Limb (tissue), 2 donors: ENCODE data around the gene TNK2.

Source experiments
- DNase-seq, 2 donors: peaks; one replicate each; pipeline ENCODE4 v3.0.0-alpha.2; 2016; ENCODE audit errors: extremely low spot score in 2 of 2

The TNK2 gene

DNA sequence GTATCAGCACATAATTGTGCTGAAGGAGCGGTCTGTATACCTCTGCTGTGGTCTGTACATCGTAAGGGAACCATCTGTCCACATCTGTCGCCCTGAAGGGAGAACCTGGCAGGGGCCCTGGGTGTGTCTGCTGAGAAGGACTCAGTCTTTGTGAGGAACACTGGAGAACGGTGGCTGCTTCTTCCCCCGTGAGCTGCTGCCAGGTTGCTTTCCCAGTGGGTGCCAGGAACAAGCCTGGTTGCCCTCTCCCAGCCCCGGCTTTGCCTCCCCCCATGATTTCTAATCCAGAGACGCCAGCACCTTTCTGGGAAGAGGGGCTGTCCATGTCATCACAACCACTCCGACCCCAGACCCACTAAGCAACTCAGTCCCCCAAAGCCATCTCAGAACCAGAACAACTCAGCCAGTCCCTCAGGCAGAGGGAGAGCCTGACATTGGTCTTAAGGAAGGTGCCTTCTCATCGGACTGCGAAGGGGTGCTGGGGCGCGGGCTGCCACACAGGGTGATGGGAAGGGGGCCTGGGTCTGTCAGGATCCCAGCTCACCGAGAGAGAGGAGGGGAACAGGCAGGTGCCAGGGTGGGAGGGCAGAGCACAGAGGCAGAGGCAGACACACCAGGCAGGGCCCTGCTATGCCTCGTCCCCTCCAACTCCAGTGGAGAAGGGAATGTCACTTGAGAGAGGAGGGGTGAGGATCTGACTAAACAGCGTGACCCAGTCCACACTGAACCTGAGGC, 8.5 kb downstream of the TNK2 start:
- DNase-seq, result no peak

DNA sequence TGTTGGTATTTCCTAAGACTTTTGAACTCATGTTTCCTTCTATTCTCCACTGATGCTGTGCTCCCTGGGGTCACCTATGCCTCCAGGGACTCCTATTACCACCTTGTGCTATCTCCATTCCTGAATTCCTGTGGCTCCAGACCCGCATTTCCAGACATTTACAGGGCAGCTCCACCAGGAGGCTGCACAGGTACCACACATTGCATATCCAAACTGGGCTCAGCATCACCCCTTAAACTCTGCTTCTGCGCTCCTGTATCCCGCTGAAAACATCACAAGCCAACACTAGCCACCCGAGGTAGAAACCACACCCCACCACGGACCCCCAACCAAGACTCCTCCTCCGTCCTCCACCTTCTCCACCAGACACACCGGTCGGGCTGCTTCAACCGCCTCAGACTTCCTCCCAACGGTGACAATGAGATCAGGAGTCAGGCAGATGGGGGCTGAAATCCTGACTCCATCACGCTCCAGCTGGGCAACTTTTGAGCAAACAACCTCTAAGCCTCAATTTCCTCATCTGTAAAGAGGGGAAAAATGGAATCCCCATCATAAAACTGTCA, 10.4 kb downstream of the TNK2 start:
- peak in 1 of 2 donors; percentile 26 for DNase-seq

DNA sequence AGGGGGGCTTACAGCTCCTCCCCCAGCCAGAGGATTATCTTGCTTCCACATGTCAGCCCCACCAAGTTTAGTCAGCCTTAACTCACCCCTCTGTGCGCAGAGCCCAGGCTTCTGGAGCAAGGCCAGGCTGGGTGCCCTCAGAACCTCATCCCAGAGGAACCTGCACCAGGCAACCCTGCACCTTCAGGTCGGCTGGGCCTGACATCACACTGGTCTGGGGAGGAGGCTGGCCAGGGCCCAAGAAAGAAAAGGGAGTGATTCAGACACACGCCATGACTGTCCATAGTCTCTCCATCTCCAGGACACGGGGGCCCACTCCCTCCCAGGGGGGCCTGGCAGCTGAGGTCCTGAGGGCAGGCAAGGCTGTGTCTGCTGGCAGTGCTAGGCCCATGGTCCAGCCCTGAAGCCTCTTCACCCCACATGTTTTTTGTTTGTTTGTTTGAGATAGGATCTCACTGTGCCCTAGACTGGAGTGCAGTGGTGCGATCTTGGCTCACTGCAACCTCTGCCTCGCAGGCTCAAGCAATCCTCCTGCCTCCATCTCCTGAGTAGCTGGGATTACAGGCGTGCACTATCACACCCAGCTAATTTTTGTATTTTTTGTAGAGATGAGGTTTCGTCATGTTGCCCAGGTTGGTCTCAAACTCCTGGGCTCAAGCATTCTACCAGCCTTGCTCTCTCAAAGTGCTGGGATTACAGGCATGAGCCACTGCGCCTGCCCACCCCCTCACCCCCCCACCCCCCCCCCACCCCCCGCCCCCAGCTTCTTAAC, 11.1 kb downstream of the TNK2 start:
- DNase-seq, result peak in 1 of 2 donors; percentile 53

DNA sequence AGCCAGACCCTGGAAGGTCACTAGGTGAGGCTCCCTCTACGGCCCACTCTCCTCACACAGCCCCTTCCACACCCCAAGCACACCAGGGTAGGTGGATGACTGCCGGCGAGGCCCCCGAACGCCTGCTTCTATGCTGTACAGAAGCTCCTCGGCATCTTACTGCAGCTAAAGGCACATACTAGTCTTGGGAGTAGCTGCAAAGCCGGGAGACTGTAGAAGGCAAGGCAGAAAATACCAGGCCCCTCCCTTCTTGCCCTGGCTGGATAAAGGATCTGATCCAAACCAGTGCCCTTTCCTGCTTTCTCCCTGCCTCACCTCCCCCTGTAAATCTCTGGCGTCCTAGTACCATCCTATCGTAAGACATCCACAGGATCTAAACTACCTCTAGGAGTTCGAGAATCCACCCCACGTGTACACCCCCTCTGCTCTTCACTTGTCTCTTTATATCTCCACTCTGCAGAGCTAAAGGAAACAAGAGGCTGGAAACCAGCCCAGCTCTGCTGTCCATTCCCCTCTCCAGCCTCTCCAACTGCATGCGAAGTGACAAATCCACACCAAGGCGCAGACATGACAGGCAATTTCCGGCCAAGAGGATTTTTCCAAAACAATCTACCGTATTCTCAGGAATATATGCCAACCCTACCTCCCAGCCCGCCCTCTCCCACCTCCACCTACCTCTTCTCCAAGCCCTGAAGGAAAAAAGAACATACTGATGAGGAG, 11.8 kb downstream of the TNK2 start:
- peak in 1 of 2 donors; percentile 55 for DNase-seq

DNA sequence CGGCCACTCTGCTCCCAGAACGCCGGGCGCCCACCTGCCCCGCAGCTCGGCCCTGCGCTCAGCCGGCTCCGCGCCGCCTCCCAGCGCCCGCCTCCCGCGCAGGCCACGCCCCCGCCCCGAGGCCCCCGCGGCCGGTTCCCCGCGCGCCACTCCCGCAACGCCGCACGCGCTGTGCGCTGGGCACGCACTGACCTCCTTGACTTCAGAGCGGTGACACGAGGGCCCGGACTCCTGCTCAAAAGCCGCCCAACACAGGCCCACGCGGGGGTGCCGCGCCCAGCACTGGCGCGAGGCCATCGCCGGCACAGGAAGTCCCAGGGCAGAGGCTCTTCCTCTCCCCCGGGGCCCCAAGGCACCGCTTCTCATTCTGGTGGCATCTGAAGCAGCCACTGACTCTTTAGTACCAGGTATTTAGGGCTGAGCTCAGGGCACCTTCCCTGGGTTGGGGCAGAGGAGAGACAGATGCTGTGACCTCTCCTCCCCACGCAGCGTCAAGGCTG, 12.4 kb downstream of the TNK2 start:
- DNase-seq, result no peak

DNA sequence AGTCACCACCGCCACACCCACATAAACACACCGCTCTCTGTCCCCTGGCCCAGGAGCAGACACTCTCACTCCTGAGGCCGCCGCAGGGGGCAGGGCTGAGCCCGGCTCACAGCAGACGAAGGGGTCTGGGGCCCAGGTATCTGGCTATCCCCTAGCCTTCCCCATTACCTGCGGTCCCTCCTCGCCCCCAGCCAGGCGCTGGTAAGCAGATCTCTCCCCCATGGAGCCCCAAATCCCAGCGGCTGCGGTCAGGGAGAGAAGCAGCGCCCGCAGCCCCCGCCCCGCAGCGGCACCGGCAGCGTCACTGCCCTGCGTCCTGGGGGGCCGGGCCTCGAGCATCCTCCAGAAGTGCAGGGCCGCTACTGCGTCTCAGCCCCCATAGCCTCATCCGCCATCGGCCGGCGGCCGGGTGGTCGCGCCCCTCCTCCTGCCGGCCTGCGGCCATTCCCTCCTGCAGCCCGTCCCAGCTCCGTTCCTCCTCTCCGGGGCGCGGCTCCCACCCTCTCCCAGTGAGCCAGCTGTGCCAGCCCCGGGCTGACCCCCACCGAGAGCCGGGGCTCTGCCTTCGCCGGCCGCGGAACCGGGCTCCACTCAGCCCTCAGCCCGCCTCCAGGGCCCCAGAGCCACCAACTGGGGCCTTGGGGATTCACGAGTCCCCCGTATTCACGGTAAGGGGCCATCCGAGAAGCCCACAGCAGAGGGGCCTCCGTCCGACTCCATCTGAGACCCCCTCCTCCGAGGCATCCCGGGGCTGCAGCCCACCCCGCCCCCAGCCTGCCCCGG, 13.1 kb downstream of the TNK2 start:
- DNase-seq, result peak in 1 of 2 donors; percentile 73

DNA sequence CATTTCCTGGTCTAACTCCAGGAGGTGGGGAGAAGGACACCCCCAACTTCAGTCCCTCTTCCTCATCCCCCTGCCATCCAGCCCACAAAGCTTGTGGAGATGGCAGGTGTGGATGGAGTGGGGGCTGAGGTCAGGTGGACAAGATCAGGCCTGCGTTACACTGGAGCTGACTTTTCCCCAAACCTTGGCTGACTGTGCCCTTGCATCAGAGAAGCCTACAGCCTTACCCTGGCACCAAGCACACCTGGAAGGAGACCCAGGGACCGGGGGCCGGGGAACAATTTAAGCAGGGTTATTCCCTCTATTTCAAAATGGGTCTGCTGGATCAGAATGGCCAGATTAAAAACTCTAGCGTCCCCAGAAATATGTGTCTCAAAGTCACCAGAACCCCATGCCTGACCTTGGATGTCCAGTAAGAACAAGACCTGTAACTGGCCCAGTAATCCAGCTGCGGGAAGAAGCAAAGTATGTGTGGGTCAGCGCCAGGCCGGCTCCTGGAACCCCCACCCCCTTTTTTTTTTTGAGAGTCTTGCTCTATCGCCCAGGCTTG, 14.4 kb downstream of the TNK2 start:
- DNase-seq, result no peak

DNA sequence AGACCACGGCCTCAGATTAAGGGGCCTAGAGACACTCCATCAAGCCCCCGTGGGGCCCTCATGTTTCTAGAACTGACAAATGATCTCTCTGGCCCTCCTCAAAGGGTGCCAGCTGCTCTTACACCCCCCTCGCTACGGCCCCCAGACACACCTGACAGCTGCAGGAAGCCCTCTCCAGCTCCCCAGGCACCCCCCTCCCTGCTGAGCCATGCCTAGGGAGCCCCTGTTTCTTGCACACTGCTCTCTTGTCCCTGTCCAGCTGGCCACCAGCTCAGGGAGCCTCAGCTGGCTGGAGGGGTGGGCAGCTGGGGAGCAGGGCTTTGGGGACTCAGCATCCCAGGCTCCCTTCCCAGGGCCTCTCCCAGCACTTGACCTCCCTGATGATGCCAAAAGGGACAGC, 14.8 kb downstream of the TNK2 start:
- DNase-seq, result peak in 1 of 2 donors; percentile 64

DNA sequence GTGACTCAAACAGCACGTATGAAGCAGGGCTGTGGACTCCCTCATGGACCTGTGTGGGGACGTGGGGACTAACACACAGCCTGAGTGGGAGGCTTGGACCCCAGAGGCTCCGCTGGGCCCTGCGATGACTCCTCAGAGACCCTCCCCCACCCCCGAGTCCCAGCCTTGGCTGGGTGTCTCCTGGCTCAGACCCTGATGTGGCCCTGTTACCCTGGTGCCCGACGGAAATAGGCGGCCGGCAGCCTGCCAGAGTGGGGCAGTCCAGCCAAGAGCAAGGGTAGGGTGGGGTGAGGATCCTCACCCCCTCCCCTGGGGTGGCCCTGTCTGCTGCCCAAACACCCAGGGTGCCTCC, 15.3 kb downstream of the TNK2 start:
- peak in 1 of 2 donors; percentile 64 for DNase-seq

DNA sequence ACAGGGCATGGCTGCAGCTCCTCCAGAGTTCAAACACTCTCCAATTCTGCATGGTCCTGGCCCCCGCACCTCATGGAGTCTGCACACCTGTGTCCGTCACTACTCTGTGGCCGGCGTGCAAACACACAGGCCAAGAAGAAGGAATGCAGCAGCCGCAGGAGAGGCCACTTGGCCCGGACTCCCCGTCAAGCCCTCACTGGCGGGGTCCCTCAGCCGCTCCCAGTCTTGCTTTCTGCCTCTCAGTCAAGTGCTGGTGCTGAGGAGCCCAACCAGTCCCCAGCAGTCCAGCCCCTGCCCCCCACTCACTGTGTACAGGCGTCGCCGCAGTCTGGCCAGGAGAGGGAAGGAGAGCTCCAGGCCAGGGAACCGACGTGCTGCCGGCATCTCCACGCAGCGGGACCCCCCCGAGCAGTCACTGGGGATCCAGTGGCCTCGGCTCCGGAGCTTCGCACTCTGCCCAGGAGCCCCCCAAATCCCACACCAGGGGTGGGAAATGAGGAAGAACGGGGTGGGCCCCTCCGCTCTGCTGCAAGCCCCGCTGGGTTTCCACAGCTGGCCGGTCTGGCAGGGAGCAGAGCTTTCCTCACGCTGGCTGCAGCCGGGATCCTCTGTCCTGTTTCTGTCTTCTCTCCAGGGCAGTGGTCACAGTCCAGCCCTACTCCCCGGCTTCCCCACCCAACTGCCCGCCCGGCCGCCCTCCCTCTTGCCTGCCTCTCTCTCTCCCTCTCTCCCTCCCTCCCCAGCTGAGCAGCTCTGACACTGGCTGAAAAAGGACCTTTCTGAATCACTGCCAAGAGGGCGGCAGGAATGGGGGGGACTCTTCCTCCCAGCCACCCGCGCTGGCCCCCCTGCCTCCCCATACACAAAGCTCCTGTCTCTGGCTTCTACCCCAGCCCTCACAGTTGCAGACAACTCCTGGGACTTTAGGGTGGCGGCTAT, 16.0 kb downstream of the TNK2 start:
- peak; percentile 78 to 81 for DNase-seq

DNA sequence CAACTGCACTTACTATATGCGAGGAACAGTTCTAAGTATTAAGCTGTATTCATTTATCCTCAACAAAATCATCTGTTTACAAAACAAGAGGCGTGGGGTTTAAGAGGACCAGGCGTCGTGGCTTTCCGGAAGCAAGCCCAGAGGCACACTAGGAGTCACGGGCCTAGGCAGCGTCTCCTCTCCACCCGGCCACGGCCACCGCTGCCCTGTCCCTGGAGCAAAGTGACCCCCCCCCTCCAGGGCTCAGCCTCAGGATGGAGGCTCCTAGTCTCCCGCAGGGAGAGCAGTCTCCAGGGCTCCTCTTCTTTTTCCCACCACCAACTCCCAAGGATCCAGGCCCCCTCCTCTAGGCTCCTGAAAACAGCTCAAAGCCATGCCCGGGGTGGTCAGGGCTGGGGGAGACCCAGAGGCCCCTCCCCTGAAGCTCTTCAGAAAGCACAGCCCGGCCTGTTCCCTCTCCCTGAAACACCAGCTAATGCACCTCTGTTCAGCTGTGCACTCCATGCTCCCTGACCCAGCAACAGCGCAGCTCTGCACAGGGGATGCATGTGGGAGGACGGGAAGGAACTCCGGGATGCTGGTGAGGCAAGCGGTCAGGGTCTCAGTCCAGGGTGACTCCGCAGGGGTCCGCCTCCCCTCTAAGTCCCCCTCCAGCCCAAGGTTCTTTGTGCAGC, 16.8 kb downstream of the TNK2 start:
- DNase-seq, result no peak

DNA sequence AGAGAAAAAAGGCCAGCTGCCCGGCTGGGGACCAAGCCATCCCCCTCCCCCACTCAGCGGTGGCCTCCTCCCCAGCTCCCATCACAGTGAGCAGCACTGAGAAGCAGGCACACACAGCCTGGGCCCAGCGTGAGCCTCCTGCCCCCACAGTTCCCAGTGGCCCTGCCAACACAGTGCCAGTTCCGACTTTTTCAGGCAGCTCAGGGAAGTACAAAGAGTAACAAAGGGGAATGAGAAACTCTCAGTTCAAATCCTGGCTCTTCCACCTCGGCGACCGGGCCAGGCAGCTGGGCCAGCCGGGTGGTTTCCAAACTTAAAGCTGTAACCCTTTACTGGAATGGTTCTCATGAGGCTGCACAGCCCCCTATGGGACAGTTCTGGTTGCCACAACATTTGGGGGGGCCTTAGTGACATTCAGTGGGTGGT, 18.5 kb downstream of the TNK2 start:
- no peak for DNase-seq

DNA sequence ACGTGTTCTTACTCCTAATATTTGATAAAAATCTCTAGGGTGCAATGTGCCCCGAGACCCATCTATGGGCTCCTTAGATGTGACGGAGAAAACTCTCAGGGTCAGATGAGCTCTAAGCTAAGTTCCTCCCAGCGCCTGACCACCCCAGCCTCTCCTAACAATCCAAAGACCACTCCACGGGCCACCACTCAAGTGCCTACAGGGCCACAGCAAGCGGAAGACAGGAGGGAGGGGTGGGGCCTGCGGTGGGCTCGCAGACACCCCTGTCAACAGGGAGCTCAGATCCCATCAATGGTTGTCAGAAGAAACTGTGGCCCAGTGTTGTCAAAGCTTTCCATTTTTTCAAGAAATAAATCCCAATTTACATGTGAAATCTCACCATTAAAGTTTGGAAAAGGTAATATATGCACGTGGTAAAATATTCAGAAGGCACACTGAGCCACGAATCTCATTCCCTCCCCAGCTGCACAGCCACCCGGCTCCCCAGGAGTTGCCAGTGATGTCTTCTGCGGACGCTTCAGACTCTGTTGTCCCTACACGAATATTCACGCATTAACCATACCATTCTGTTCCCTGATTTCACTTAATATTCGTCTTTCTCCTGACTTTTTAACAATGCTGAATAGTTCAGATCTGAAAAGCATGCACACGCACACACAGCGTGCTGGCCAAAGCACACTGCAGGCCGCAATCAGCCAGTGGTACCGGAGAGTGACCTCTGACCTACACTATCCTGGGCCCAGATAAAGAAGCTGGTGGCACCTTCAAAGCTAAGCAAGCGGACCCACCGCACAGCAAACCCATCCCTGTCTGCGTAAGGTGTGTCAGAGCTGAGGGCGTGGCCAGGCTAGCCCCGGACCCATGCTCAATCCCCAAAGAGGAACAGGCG, 19.1 kb downstream of the TNK2 start:
- DNase-seq, result no peak

DNA sequence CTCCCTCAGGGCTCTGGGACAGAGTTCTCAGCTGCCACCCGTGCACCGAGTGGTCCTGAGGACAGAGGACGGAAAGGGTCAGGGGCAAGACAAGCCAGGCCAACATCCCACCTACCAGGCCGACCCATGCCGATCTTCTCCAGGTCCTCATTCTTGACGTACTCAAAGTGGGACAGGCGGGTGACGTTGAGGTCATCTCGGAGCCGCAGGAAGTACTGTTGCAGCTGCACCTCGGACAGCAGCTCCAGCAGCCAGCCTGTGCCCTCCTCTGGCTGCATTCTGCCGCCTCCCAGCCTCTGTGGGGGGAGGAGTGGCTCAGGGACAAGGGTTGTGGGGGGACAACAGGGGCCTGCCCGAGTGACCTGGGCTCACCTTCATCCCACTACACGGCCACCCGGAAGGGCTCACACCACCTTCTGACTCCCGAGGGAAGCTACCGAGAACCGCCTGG, 20.0 kb downstream of the TNK2 start:
- no peak for DNase-seq

DNA sequence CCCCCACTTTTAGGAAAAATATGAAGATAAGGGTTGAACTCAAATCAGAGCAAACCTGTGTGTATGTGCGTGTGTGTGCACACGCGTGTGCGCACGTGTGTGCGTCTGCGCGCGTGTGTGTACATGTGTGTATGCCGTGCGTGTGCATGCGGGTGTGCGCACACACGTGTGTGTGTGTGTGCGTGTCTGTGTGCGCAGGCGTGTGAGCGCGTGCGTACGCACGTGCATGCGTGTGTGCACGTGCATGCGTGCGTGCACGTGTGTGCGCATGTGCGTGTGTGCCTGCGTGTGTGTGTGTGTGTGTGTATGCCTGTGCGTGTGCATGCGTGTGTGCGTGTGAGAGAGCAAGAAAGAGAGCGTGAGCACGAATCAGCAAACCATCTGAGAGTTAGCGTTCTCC, 20.7 kb downstream of the TNK2 start:
- DNase-seq, result no peak

DNA sequence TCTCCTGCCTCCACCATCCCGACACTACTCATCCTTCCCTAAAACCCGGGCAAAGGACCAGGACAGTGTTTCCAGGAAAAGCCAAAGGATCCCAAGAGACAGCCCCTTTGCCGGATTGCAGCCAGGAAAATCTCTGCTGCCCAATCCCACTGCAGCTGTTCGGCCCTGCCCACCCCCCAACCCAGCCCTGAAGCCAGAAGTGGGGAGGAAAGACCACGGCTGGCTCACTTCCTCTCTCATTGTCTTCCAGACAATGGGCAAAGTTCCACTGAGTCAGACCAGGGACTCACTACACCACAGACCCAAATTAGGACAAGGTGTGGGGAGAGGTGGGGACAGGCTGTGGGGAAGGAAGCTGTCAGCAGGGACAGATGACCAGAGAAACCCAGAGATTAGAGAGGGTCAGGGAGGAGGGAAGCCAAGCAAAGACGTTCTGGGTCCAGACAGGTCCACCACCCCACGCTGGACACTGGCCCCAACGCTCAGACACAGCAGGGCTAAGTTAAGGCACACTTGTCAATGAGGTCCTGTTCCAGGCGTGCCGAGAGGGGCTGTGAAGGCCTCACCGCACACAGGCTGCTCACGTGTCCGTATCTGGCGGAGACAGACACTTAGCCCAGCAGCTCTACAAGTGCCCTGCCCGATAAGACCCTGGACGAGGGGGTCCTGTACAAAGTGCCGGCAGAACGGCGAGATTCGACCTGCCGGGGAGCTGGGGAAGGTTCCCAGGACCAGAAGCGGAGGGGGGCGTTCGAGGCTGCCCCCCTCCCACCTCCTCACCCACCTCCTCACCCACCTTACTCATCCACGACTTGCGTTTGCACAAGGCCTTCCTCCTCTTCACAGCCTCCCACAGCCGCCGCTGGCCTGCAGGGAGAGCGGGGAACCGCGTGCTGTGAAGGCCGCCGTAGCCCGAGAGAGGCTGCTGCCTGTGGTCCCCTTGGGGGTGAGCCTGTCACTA, 21.9 kb downstream of the TNK2 start:
- no peak for DNase-seq
